Stimulated activated CD4-positive, alpha-beta T cell treated with anti-CD3 and anti-CD28 coated beads, TNF-alpha, amount 100 ng/mL, for 48 hours (primary cell): Measurements from ENCODE around the gene PRR13.
"Not testable (repeated sequence)": the region's sequence is repeated elsewhere in the genome, so short reads cannot be mapped to it uniquely, and the experiment has no call there.

Source experiments
- DNase-seq, 3 donors: peaks; one replicate each; pipeline ENCODE4 v3.0.0-alpha.2; 2020; ENCODE audit warnings: low read depth in 3 of 3

The PRR13 gene

DNA sequence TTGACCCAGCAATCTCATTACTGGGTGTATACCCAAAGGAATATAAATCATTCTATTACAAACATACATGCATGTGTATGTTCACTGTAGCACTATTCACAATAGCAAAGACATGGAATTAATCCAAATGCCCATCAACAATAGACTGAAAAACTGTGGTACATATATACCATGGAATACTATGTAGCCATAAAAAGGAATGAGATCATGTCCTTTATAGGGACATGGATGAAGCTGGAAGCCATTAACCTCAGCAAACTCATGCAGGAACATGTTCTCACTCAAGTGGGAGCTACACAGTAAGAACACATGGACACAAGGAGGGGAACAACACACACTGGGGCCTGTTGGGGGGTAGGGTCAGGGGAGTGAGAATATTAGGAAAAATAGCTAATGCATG, 2.0 kb upstream of the PRR13 start:
- DNase-seq, result not testable (repeated sequence)

GRCh38 chr12:53443955-53444354, 2.4 kb downstream of the PRR13 start:
- DNase-seq, result no peak

DNA sequence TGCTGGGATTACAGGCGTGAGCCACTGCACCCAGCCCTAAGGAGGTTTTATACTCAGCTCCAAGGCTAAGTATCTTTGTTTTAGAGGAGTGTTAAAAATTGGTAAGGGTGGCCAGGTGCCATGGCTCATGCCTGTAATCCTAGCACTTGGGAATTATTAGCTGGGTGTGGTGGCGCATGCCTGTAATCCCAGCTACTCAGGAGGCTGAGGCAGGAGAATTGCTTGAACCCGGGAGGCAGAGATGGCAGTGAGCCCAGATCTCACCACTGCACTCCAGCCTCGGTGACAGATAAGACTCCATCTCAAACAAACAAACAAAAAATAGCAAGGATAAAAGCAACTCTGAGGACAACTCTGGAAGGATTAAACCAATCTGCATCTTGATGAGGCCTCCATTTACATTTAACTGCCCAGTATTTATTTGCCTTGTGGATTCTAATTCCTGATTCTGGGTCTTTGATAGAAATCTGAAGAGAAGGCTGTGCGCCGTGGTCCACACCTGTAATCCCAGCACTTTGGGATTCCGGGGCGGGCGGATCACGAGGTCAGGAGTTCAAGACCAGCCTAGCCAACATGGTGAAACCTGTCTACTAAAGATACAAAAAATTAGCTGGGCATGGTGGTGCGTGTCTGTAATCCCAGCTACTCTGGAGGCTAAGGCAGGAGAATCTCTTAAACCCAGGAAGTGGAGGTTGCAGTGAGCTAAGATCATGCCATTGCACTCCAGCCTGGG, 3.2 kb downstream of the PRR13 start:
- not testable (repeated sequence) for DNase-seq

GRCh38 chr12:53450936-53451335, 9.4 kb downstream of the PRR13 start:
- DNase-seq, result no peak

- peak; percentile 95 to 98 (median 95) for DNase-seq
Measured at GRCh38 chr12:53451661-53452158, 10.2 kb downstream of the PRR13 start, which contains the start of gene PCBP2. Gene PCBP2 (plus strand): TSS chr12:53452102. CDS start chr12:53454801, 2,699 bp downstream.

GRCh38 chr12:53452159-53453077, 10.9 kb downstream of the PRR13 start:
- peak; percentile 41 to 64 (median 49) for DNase-seq

- DNase-seq, result no peak
Measured at GRCh38 chr12:53453953-53454640, 12.6 kb downstream of the PRR13 start.

GRCh38 chr12:53454707-53455106, 13.2 kb downstream of the PRR13 start:
- no peak for DNase-seq

GRCh38 chr12:53456654-53457366, 15.3 kb downstream of the PRR13 start:
- DNase-seq, result no peak

DNA sequence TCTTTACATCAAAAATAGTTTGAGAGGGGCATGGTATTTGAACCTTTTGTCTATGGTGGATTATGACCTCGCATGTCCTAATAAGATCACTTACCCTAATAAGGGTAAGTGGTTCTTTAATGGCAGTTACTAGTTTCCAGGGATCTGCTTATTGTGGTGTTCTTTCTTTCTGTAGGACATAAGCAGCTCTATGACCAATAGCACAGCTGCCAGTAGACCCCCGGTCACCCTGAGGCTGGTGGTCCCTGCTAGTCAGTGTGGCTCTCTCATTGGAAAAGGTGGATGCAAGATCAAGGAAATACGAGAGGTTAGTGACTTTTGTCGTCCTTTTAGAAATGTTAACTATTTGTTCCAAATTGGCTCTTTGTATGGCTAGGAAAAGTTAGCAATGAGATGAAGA, 17.6 kb downstream of the PRR13 start:
- DNase-seq, result no peak

DNA sequence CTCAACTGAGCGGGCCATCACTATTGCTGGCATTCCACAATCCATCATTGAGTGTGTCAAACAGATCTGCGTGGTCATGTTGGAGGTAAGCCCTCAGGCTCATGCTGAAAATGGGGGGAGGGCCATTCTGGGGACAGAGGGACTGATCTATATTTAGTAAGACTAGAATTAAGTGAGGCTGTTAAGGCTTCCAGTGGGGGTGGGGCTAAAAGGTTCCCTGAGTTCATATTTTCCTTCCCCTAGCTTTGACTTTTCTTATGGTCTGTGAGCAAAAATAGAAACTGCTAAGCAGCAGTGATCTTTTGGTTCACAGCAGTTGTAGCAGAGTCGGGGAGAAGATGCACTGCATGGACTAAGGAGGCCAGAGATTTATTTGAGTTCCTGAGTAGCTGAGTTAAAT, 19.5 kb downstream of the PRR13 start:
- DNase-seq, result no peak

DNA sequence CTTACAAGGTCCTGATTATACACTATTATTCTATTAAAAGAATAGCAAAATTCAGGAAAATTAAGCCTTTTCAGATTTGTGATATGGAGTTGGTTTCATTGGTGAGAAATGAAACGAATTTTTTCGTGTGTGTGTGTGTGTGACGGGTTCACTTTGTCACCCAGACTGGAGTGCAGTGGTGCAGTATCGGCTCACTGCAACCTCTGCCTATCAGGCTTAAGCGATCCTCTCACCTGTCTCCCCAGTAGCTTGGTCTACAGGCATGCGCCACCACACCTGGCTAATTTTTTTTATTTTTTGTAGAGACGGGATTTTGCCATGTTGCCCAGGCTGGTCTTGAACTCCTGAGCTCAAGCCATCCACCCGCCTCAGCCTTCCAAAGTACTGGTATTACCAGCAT, 20.1 kb downstream of the PRR13 start:
- no peak for DNase-seq

DNA sequence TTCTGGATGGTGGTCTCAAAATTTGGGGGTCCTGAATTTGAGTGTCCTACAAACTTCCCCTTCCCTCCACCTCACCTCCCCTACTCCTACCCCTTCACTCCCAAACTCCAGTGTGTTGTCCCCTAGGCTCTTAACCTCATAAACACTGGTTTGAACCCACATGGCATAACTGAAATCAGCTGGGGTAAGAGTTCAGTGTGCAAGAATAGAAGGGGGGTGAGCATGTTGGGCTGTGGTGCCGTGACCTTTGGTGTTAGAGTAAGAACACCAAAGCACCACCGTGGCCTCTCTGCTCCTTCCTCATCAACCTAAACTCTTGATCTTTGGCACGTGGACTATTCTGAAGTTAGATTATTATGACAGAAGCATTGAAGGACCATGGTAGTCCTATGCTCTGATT, 21.4 kb downstream of the PRR13 start:
- no peak for DNase-seq

GRCh38 chr12:53463802-53464560, 22.4 kb downstream of the PRR13 start:
- no peak for DNase-seq

GRCh38 chr12:53464685-53465418, 23.3 kb downstream of the PRR13 start:
- DNase-seq, result no peak

DNA sequence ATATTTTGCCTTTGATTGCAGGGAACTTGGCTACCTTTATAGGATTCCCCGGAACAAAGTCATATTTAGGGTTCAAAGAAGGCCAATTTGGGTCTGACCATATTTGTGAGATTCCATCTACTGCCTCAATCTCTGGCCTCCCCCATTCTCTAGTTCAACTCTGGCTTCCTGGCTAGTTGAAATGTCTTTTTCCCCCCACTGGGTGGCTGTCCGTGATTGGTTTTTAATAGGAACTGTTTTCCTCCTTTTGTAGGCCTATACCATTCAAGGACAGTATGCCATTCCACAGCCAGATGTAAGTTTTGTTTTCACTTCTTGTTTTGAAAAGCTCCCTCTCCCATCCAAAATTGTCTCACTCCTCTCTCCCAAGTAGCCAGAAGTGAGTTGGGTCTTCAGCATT, 24.1 kb downstream of the PRR13 start:
- DNase-seq, result no peak

GRCh38 chr12:53466640-53467039, 25.1 kb downstream of the PRR13 start:
- DNase-seq, result no peak

DNA sequence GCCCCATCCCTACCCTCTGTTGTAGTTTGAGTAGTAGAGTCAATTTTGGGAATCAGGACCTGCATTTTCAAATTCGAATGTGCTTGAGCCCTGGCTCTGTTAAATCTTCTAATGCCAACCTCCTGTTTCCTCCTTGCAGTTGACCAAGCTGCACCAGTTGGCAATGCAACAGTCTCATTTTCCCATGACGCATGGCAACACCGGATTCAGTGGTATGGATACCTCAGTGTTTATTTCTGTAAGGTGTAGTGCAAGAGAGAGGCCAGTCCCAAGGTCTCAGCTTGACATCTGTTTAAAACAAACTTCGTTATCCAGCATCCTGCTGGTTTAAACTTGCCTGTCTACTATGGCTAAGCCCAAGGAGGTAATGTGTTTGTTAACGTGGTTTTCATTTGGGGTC, 25.5 kb downstream of the PRR13 start:
- no peak for DNase-seq

GRCh38 chr12:53467880-53468279, 26.3 kb downstream of the PRR13 start:
- DNase-seq, result no peak

- no peak for DNase-seq
Measured at GRCh38 chr12:53468282-53468681, 26.7 kb downstream of the PRR13 start.
